Activated T-cell treated with anti-CD3 and anti-CD28 coated beads for 48 hours (primary cell): ENCODE results near the gene ANKRD10.

Experiments used
- DNase-seq: peaks from one replicate; pipeline ENCODE4 v3.0.0-alpha.2; 2020; ENCODE audit warnings: low read depth

The ANKRD10 gene

GRCh38 chr13:110830800-110831371, 84.0 kb downstream of the ANKRD10 start:
- no peak for DNase-seq

GRCh38 chr13:110830331-110830730, 84.5 kb downstream of the ANKRD10 start:
- no peak for DNase-seq

- no peak for DNase-seq
These were observed 85.4 kb downstream of the ANKRD10 start for GRCh38 chr13:110829486-110829885.

GRCh38 chr13:110828705-110829104, 86.2 kb downstream of the ANKRD10 start:
- DNase-seq = no peak
